ENCODE data around the gene KRT7.

DNA sequence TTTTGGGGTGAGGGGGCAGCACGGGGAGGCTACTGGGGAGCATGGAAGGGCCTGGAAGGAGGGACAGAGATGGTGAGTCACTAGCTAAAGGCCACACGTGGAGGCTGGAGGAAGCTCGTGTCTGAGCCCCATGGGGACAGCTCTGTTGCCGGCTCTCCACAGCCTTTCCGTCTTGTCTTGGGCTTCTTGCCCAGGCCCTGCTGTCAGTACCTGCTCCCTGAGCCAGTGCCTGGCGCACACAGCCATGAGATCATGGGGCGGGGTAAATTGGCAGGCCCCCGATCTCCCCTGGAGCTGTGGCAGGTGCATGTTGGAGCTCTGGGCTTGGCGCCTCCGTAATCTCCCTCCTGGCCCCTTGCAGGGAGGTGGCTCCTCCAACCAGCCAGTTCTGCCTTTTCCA lies 25.1 kb upstream of the KRT7 start:
- TF ChIP-seq CTCF (IDR thresholded peaks at IDR 0.05) (no peak), POLR2A (IDR thresholded peaks at IDR 0.05) (no peak)
